GM12873 (cell line): ENCODE results near the gene ANXA6.
A peak's percentile ranks its signal among the peaks of the same experiment; 100 is the strongest.

Experiments
- CTCF ChIP-seq: IDR thresholded peaks from 2 replicates; pipeline ENCODE4 v1.5.1; 2012; ENCODE audit warnings: low read depth, mild to moderate bottlenecking, moderate library complexity, low read length, control low read depth; ENCODE audit not compliant: insufficient read depth; ENCODE audit errors: missing control alignments

ANXA6 gene

DNA sequence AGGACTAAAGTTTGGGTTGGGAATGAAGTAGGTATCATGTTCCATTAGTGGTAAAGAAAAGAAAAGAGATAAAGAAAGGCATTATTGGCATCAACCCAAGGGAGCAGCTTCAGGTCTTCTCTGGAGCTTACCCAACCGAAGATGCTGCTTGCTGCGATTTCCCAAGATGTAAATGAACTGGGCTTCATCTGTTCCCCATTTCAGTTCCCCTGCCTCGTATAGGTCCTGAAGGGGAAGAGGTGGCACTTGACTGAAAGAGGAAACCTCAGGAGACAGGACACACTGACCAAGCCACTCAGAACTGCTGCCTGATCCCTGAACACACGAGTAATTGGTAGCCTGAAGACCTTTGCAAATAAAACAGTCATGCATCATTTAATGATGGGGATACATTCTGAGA is 24.6 kb downstream of the ANXA6 start:
- no peak for TF ChIP-seq CTCF

GRCh38 chr5:151130922-151131891 is 26.4 kb downstream of the ANXA6 start:
- TF ChIP-seq CTCF: no peak

DNA sequence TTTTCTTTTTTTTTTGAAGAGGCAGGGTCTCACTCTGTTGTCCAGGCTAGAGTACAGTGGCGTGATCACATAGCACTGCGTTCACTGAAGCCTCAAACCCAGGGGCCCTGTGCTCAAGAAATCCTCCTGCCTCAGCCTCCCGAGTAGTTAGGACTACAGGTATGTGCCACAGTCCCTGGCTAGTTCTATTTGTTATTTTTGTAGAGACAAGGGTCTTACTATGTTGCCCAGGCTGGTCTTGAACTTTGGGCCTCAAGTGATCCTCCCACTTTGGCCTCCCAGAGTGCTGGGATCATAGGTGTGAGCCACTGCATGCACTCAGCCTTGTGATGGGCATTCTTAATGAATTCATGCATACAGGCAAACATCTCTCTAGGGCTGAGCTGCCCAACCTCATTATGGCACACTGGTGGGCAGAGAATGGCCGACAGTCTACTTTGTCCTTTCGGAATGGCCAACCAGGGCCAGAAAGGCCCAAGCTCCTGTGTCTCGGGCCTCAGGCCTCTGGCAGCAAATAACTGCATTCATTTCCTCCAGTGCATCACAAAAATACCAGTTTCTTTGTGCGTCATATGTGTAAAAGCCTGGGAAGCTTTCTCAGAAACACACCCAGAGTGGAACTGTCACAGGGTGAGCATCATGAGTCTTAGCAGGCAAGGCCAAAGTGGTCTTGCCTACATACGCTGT is 27.2 kb downstream of the ANXA6 start:
- TF ChIP-seq CTCF: no peak

DNA sequence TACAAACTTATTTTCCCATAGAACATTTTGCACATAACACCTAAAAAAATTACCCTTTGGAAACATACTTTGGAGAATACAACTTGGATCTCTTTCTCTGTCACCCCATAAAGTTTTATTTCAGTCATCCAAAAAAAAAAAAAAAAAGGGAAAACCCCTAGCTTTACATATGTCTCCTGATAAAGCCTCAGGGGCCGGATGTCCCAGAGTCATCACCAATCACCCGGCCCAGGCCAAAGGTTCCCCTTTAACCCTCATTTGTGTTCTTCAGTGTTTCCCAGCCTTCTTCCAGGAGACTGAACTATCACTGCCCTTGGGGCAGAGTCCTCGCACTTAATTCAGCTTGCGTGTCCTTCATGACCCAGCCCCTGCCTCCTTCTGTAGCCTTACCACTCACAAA is 28.8 kb downstream of the ANXA6 start:
- TF ChIP-seq CTCF: no peak

DNA sequence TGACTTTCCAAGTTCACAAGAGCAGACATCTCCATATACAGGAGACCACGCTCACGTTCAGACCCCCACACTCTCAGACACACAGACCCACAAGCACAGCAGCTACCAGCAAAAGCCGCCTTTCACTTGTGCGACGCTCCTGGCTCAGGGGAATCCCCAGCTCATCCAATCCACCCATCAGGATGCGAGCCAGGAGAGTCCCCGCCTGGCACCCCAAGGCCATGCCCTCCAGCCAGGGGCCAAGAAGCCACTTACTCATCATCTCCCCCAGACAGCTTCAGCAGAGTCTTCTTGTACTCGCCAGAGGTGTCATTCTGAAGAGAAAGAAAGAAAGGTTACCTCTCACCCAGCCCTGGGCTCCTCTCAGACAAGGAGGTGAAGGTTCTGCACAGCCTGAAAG is 29.7 kb downstream of the ANXA6 start:
- no peak for TF ChIP-seq CTCF

- TF ChIP-seq CTCF: peak; percentile 93
Observed at GRCh38 chr5:151126199-151126645, 31.4 kb downstream of the ANXA6 start.

DNA sequence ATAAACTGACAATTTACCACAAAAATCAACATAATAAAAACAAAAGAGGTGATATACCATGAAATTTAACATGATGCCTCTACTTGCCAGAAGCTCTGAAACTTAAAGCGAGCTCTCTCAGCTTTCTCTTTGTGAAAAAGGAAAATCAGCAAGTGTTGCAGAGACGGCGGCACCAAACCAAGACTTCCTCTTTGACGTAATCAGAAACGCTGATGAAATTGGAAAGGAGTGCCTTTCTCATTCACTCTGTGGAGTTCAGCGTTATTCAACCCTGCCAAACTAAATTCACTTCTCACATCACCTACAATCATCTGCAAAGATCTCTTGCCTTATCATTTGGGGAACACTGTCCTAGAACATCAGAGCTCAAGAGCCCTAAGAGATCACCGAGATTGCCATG is 32.2 kb downstream of the ANXA6 start:
- TF ChIP-seq CTCF: no peak
